HepG2 (cell line): ENCODE measurements around the gene TNRC18.

ENCODE experiments used
- BHLHE40 ChIP-seq: IDR thresholded peaks from 2 replicates; pipeline ENCODE4 v1.6.1; 2011; ENCODE audit warnings: low read length, improper control_type of control experiment
- CTCF ChIP-seq: sonication (generic); formaldehyde crosslinking; IDR thresholded peaks from 2 replicates; pipeline ENCODE4 v1.5.0; 2020; ENCODE audit warnings: mild to moderate bottlenecking, missing genetic modification reagents, moderate library complexity
- FOXA1 ChIP-seq, 2 experiments: fragments of 450-650 bp in 1 of 2; sonication (generic) in 1 of 2; formaldehyde crosslinking in 1 of 2; IDR thresholded peaks; 2 replicates each; pipeline versions ENCODE4 v1.4.0 to v1.6.1; 2016 to 2020; ENCODE audit warnings: missing genetic modification reagents in 1 of 2
- ISL2 ChIP-seq: sonication (generic); formaldehyde crosslinking; IDR thresholded peaks from 2 replicates; pipeline ENCODE4 v1.5.0; 2020; ENCODE audit warnings: missing genetic modification reagents
- MAX ChIP-seq: IDR thresholded peaks from 2 replicates; pipeline ENCODE4 v1.6.1; 2012; ENCODE audit warnings: inconsistent platforms
- MXD4 ChIP-seq: IDR thresholded peaks from 2 replicates; pipeline ENCODE4 v1.6.1; 2016; ENCODE audit warnings: mild to moderate bottlenecking, missing biosample characterization, missing genetic modification reagents
- ZNF232 ChIP-seq: sonication (generic); formaldehyde crosslinking; IDR thresholded peaks from 2 replicates; pipeline ENCODE4 v1.4.0; 2020; ENCODE audit warnings: missing genetic modification reagents, borderline replicate concordance
- TF ChIP-seq, protein P1 (sequence below): sonication (generic); formaldehyde crosslinking; IDR thresholded peaks from 2 replicates; pipeline ENCODE4 v1.4.0; 2020; ENCODE audit warnings: low read depth, mild to moderate bottlenecking, missing genetic modification reagents

GRCh38 chr7:5351507-5352265 is 71.9 kb downstream of the TNRC18 start:
- no peak for TF ChIP-seq CTCF
- no peak for TF ChIP-seq ISL2
- no peak for TF ChIP-seq MAX
- TF ChIP-seq MXD4 (CRISPR knock-in tag): no peak
- TF ChIP-seq ZNF232 (CRISPR knock-in tag): no peak
- no peak for TF ChIP-seq FOXA1 (IDR thresholded peaks at IDR 0.05)
- TF ChIP-seq FOXA1 (CRISPR knock-in tag; IDR thresholded peaks at IDR 0.05): no peak
- TF ChIP-seq, protein P1, sequence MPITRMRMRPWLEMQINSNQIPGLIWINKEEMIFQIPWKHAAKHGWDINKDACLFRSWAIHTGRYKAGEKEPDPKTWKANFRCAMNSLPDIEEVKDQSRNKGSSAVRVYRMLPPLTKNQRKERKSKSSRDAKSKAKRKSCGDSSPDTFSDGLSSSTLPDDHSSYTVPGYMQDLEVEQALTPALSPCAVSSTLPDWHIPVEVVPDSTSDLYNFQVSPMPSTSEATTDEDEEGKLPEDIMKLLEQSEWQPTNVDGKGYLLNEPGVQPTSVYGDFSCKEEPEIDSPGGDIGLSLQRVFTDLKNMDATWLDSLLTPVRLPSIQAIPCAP: no peak
- TF ChIP-seq BHLHE40: no peak
